HUDEP-2 (cell line): ENCODE results near the gene LSP1.

ENCODE experiments used
- DNase-seq, 76 experiments: peaks; one replicate each; lab custom pipeline; 2025; ENCODE audit not compliant: unreplicated experiment in 76 of 76; lab: John Stamatoyannopoulos, UW

LSP1 gene

DNA sequence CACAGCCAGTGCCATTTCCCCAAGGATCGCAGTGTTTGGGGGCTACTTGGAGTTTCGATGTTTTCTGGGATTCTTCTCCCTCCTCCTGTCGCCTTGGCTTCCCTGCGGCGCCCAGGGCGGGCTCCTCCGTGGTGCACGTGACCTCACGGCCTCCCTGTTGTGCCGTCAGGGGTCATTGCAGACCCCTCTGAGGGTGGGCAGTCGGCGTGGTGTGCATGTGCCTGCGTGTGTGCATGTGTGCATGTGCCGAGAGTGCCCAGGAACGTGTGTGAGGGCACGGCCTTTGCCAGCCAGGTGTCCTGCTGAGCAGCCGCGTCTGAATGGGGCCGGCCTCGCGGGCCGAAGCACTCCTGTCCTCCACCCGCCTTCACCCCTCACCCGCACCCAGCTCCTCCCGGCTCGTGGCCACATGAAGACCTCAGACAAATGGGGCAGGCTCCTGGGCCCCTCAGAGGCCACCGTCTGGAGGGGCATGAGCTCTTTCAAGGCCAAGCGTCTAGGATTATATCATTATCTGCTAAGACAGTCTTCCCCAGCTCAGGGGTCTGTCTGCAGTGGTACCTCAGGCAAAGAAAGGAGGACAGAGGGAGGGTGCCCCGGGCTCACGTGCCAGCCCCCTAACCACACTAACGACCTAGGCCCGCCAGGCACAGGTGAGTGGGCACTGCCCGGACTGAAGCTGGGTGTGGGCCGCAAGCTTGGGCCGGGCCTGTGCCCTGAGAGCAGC, 84.9 kb downstream of the LSP1 start:
- DNase-seq: no peak

DNA sequence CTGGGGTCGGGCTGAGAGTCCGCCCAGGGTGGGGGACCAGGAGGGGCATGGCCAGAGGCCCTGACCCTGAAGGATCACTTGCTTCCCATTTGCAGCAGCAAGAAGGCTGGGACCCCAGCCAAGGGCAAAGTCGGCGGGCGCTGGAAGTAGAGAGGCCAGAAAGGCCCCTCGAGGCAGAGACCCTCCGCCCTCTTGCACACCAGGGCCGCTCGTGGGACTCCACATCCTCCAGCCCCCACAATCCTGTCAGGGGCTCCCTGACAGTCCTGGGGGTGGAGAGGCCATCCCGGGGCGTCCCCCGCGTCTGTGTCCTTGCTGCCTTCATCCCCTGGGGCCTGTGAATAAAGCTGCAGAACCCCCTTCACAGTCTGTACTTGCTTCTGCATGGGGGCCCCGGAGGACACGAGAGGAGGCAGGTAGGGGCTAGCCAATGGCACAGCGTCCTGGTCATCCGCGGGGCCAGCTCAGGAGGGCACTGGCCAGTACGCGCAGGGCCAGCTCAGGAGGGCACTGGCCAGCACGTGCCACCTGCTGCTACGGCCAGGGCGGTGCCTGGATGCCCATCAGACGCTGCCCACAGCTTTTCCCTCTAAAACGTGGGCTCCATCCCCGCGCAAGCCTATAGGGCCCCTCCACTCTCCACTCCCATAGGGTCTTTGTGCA, 85.6 kb downstream of the LSP1 start:
- no peak for DNase-seq

- DNase-seq: no peak
Measured at GRCh38 chr11:1939006-1939625, 86.2 kb downstream of the LSP1 start.

DNA sequence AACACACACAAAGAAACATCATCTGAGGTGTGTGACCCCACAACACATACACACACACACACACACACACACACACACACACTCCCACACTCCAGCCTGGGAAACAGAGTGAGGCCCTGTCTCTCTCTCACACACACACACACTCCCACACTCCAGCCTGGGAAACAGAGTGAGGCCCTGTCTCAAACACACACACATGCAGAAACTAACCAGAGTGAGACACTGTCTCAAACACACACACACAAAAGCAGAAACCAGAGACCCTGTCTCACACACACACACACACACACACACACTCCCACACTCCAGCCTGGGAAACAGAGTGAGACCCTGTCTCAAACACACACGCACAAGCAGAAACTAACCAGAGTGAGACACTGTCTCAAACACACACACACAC, 86.9 kb downstream of the LSP1 start:
- DNase-seq: peak in 1 of 76 experiments; percentile 5
